HG03520 (cell line): Measurements from ENCODE around the gene L3MBTL1.

Experiments
- ATAC-seq: cut with Tn5 transposase; IDR thresholded peaks from one replicate; pipeline ENCODE4 v1.9.1; 2021; ENCODE audit warnings: mild to moderate bottlenecking, moderate library complexity; ENCODE audit not compliant: unreplicated experiment

L3MBTL1 gene

DNA sequence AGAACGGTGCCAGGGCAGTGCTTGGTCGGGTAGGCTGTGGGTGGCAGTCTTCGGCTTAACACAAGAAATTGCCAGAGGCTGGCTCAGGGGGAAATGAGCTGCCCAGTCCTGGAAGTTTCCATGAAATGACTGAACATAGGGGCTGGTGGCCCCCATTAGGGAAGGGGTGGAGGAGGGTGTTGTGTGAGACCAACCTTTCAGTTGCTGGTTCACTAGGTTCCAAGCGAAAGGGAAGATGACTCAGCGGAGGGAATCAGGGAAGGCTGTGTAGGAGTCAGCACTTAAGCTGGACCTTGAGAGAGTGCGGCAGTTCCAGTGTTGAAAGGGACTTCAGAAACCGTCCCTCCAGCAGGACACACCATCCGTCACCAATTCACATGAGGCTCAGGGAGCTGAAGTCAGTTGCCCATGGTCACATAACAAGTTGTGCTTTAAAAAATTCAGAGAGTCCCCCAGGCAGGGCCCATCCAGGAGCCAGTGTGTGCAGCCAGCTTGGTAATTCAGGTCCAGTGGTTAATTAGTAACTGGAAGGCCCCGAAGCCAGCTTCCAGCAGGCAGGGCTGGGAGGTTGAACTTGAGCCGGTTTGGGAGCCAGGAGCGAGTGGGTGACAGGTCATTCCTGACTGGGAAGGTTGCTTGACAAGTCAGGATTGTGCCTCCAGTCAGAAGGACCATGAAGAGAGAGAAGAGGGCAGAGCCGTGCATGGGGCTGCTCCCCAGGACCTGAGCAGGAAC is 51.1 kb downstream of the L3MBTL1 start, which contains the start of gene SGK2:
TSS of gene SGK2 (plus strand) at position 616 of the 735 bp plus-strand sequence. CDS start 7,469 bp downstream, outside the sequence.
- no peak for ATAC-seq

DNA sequence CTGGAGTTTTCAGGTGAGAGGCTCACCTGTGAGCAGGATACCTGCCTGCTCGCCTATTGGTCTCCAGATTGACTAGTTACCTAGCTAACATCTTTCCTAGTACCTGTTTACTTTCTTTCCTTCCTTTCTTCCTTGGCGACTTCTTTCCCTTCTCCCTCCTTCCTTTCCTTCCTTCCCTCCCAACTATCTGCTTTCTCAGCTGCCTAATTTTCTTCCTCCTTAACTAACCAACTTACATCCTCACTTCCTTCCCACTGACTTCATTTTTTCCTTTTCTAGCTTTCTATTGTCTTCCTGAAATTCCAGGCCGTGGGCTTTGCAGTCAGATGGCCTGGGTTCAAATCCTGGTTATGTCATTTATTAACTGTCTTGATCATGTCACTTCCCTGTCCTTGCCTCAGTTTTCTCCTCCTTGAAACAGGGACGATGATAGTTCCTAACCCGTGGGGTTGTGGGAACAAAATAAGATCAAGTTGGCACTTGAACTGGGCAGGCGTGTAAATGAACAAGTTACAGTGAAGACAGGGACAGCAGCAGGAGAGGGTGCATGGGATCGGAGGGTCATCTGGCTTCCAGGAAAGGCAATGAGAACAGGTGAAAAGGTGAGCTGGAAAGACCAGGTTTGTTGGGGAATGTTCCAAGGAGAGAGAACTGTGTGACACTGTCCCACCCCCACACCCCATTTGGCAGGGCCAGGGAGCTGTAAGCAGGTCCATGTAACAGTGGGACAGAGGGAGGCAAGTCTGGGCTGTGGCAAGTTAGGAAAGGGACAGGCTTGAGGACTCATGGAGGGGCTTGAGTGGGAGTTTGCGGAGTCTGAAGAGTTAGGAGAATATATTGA is 51.9 kb downstream of the L3MBTL1 start:
- ATAC-seq, result no peak

DNA sequence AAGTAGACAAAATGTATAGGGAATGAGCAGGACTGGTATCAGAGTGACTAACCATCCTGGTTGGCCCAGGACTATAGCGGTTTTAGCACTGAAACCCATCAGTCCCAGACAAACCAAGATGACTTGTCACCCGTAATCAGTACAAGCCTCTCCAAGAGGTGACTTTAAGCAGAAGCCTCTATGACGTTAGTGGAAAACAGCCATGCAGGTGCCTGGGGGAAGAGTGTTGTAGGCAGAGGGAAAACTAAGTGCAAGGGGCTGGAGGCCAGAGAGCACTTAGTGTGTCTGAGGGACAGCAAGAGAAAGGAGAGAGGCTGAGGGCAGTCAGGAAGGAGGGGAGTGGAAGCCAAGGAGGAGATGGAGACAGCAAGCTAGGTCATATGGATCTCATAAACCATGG is 53.5 kb downstream of the L3MBTL1 start:
- no peak for ATAC-seq

DNA sequence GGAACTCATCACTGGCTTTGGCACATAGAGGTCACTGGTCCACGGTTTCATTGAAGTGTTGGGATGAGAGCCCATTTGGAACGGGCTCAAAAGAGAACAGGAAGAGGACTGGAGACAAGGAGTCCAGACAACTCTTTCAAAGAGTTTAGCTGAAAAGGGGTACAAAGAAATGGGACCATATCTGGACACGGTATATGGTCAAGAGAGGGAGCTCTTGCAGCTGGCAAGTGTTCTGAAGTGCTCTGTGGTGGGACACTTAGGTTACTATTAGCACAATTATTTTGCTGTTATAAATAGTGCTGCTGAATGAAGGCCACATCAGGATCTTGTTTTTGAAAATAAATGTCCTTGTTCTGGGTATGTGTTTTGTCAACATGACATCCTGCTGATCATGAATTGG is 55.9 kb downstream of the L3MBTL1 start:
- no peak for ATAC-seq

DNA sequence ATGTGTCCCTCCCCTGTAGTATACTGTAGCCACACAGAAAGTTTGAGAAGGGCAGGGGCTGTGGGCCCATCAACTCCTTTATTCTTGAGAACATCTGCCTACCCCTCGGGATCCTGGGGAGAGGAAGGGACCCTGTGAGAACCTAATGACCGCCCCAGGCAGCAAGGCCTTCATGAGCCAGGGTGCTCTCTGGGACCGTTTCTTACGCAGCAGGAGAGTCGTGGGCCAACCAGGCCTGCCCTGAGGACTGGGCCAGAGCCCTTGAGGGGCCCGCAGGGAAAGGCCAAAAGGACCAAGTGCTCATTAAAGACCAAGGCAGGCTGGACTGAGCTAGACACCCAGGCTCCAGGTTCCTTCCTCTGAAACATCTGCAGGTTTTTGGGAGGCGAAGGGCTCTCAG is 56.5 kb downstream of the L3MBTL1 start:
- ATAC-seq, result no peak

DNA sequence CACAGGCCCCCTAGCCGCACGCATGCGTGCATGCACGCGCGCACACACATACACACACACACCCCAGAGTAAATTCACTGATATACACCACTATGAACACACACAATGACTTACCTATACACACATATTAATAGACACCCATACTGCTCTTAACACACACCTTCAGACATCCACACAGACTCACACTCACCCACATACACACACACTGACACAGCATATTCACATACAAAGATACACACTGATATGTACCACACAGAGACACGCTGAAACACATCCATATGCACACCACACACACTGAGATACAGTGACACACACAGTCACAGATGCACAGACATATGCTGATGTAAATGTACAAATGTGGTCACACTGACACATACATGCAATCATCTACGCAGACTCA is 57.0 kb downstream of the L3MBTL1 start:
- no peak for ATAC-seq

DNA sequence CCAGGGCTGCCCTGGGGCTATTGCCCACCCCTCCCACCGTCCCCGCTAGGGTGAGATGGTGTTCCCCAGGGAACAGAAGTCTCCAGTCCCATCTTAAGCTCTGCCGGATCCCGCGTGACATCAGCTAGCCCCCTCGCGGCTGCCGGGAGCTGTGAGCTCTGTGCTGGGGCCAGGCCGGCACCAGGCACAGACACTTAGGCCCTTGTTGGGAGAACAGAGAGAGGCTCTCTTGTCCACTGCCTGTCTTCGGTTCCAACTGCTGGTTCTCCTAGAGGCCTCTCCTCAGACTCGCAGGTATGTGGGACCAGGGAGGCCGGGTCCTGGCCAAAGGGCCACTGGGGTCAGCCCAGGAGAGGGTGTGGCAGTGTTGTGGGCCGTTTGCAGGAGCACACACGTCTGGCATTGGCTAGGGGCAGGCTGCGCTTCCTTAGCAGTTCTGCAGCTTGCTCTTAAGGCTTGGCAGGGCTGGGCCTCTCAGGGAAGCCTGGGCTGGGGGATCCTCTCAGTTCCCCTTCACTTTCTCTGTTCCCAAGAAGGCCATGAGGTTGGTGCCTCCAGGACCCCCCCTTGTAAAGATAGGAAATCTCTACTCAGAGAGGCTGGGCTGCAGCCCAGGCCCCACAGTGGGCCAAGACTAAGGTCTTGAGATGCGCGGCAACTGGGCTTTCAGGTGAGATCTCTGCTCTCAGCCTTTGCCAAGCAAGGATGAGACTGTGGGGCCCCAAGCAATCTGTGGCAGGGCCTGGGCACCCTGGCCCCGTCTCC is 57.7 kb downstream of the L3MBTL1 start:
- no peak for ATAC-seq

DNA sequence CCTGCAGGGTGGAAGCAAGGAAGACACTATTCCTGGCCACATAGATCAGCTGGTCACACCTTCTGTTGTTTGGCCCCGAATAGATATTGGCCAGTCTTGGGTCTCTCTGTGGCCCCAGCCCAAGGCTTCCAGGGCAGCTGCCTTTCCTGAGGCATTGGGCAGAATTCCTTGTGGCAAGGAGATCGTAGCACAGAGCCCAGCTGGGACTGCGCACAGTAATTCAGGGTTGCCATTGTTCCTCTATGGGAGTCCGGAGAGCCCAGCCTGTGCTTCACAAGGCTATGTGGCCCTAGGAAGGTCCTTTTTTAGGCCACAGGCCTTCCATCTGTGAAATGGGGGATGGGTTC is 58.2 kb downstream of the L3MBTL1 start:
- no peak for ATAC-seq

DNA sequence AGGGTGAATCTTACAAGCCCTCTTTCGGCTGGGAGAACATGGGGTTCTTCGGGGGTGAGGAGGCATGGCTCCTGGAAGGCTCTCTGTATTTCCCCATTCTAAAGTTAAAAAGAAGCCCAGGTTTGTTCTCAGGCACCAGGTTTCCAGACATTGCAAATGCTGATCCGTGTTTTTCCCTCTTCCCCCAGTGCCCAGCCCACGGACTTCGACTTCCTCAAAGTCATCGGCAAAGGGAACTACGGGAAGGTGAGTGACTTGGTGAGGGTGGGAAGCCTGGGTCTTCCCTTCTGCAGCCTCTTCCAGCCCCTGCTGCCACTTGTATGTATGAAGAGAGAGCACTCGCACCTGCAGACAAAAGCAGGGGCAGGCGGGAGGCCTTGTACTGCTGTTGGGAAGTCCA is 60.0 kb downstream of the L3MBTL1 start:
- ATAC-seq, result no peak

DNA sequence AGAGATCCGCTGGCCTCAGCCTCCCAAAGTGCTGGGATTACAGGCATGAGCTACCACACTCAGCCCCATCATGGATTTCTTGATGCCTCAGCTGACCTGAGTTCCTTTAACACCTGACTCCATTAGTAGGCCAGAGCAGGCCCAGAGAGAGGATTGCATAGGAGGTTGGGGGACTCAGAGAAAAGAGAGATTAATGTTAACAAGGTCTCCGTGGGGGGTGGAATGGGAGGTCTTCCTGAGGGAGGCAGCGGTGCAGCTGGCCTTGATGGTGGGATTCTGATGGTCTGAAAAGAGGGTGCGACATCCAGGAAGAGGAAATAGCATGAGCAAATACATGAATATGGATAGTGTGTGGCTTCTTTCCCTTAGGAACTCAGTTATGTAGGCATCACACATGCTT is 61.2 kb downstream of the L3MBTL1 start:
- no peak for ATAC-seq

DNA sequence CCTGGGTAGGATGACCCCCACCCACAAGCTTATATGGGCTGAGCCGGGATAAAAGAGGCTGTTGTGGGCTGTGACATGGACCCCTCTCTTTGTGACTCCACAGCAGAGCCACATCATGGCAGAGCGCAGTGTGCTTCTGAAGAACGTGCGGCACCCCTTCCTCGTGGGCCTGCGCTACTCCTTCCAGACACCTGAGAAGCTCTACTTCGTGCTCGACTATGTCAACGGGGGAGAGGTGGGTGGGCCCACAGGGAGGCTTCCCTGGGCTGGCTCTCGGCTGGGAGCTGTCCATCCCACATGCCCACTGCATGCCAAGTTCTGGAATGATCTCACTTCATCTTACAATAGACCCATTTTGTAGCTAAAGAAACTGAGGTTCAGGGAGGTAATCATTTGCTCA is 61.8 kb downstream of the L3MBTL1 start:
- ATAC-seq, result no peak

DNA sequence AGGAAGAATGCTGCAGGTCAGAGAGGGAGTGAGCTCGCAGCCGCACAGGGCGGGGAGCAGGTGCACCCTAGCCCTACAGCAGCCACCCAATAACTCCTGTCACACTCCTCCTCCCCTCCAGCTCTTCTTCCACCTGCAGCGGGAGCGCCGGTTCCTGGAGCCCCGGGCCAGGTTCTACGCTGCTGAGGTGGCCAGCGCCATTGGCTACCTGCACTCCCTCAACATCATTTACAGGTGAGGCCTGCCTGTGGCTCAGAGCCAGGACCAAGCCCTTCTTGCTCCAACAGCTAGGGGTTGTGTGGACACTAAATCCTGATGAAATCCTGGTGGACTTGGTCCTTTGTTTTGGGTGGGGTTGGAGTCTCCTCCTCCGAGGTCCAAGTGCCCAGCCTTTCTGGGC is 63.0 kb downstream of the L3MBTL1 start:
- ATAC-seq, result no peak

DNA sequence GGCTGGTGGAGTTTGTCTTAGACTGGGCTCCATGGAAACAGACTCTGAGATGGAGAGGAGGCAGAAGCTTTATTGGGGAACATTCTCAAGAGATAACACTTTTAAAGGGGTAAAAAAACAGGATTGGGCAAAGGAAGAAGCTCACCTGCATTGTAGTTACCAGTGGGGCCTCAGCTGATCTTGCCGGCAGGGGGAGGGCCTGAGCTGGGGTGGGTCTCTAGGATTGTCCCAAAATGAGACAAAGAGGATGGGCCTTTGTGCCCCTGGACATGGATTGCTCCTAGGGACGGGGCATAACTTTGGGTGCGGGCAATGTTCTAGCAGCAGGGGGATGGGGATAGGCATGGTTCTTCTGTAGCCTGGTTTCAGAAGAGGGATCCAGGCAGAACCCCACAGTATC is 63.8 kb downstream of the L3MBTL1 start:
- ATAC-seq, result no peak

DNA sequence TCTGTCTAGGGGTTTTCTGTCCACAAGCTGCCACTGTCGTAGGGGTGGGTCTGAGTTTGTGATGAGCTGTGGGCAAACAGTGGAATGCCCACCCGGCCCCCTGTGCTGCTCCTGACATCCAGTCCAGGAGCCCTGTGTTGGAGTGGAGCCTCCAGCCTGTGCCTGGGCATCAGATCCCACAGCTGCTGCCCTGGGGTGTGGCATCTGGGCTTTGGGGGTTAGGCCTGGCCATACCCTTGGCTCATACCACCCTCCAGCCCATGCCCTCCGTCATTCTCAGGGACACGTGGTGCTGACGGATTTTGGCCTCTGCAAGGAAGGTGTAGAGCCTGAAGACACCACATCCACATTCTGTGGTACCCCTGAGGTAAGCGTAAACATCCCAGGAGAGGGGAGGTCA is 64.3 kb downstream of the L3MBTL1 start:
- no peak for ATAC-seq

DNA sequence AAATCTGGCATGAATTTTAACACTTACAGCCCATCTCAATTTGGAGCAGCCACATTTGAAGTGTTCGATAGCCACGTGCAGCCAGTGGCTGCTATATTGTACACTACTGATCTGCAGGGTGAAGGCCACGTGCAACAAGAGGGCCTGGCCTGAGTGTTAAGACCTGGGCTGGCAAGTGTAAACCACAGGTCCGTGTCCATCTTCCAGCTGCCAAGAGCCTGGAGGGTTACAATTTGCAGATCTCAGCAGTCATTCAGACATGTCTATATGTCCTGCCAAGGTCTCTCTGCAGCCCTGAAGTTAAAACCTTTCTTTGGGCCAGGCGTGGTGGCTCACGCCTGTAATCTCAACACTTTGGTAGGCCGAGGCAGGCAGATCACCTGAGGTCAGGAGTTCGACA is 65.4 kb downstream of the L3MBTL1 start:
- ATAC-seq, result no peak

DNA sequence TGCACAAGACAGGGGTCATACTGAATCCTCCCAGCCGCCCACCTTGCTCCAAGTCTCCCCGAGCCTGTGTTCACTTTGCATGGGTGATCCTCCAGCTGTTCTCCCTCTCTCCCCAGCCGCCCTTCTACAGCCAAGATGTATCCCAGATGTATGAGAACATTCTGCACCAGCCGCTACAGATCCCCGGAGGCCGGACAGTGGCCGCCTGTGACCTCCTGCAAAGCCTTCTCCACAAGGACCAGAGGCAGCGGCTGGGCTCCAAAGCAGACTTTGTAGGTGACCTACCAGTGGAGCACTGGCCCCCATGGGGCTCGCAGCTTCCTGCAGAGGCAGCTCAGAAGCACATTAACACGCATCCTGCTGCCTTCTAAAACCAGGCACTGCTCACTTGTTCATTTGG is 68.6 kb downstream of the L3MBTL1 start:
- ATAC-seq, result no peak

DNA sequence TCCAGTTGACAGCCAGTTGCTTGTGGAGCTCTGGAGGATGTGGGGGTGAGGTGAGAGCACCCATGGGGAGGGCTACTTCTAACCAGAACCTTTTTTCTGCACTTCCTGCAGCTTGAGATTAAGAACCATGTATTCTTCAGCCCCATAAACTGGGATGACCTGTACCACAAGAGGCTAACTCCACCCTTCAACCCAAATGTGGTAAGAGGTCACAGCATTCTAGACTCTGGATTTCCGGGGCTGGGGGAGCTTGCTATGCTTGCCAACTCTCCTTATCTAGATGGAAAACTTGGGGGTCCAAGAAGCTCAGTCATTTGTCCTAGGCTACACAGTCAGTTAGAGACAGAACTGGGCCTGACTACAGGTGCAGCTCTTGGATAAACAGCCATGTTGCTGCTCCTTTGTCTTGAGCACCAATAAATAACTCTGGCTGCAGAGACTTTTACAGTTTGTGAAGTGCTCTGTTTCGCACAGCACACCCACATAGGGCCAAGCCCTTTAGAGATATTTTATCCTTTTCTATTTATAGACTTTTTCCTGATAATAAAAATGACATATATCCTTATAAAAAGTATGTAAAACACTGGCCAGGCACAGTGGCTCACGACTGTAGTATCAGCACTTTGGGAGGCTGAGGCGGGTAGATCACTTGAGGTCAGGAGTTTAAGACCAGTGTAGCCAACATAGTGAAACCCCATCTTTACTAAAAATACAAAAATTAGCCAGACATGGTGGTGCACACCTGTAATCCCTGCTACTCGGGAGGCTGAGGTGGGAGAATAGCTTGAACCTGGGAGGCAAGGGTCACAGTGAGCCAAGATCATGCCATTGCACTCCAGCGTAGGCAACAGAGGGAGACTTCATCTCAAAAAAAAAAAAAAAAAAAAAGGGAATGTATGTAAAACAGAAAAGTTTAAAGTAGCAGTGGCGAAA is 72.6 kb downstream of the L3MBTL1 start:
- no peak for ATAC-seq

DNA sequence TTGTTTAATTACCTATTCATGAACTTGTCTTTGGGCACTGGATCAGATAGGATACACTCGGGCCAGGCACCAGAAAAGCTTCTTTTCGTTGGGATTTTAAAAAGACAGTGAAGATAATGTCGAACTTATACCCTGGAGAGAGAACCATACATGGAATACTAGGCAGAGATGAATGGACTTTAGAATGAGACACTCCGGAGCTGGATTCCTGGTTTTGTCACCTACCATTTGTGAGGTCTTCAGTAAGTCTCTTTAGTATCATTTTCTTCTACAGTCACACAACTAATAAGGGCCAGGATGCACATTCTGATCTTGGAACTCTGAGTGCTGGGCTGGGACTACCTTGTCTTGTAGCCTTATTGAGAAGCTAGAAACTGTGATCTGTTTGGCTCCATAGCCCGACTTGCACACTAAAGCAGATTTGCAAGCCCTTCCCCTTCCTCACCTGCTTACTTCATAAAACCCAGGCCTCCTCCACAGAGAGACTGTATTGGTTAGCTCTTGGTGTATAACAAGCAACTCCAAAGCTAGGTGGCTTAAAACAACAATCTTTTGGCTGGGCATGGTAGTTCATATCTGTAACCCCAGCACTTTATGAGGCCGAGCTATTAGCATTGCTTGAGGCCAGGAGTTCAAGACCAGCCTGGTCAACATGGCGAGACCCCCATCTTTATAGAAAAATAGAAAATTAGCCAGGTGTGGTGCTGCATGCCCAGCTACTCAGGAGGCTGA is 75.8 kb downstream of the L3MBTL1 start:
- no peak for ATAC-seq

DNA sequence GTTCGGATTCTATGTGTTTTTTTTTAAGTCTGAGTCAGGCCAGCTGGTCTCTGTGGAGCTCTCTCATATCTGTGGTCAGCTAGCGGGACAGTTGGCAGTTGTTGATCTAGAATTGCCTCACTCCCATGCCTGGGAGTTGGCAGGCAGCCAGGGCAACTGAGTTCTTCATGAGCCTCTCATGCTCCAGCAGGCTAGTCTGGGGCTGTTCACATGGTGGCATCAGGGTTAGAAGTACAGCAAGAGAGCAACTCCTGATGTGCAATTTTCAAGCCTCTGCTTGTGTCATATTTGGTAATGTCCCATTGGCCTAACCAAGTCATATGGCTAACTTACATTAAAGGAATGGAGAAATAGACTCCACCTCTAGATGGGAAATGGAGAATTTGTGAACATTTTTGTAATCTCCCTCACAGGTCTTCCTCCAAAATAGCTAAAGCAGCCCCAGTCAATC is 76.5 kb downstream of the L3MBTL1 start:
- no peak for ATAC-seq
